HG03354 (cell line): ENCODE data around the gene UNG.
A peak's percentile ranks its signal among the peaks of the same experiment; 100 is the strongest.

Experiments used
- ATAC-seq: cut with Tn5 transposase; IDR thresholded peaks from one replicate; pipeline ENCODE4 v1.9.1; 2021; ENCODE audit warnings: mild to moderate bottlenecking; ENCODE audit not compliant: unreplicated experiment, poor library complexity, severe bottlenecking

UNG gene

GRCh38 chr12:109087250-109087649 lies 10.1 kb upstream of the UNG start:
- ATAC-seq = no peak

GRCh38 chr12:109088818-109089217 lies 8.6 kb upstream of the UNG start:
- ATAC-seq = no peak

- ATAC-seq = no peak
Observed at GRCh38 chr12:109089683-109090082, 7.7 kb upstream of the UNG start.

GRCh38 chr12:109092497-109093021 lies 4.8 kb upstream of the UNG start:
- ATAC-seq = no peak

- ATAC-seq = peak; percentile 67
Observed at GRCh38 chr12:109093022-109093918, 4.1 kb upstream of the UNG start, which contains the start of gene ALKBH2. Gene ALKBH2, minus strand, starts transcription at chr12:109093472. Its CDS starts 686 bp downstream, at chr12:109092786.

- no peak for ATAC-seq
Observed at GRCh38 chr12:109097140-109097434, 310 bp upstream of the UNG start.

- peak; percentile 33 for ATAC-seq
Observed at GRCh38 chr12:109098183-109098604, 797 bp downstream of the UNG start.

GRCh38 chr12:109098651-109099050 lies 1.3 kb downstream of the UNG start:
- peak; percentile 1 for ATAC-seq

GRCh38 chr12:109099431-109100020 lies 2.1 kb downstream of the UNG start:
- no peak for ATAC-seq

- no peak for ATAC-seq
Observed at GRCh38 chr12:109100741-109101140, 3.3 kb downstream of the UNG start.

GRCh38 chr12:109102491-109102890 lies 5.1 kb downstream of the UNG start:
- ATAC-seq = no peak

GRCh38 chr12:109105176-109105575 lies 7.8 kb downstream of the UNG start:
- no peak for ATAC-seq

- ATAC-seq = no peak
Observed at GRCh38 chr12:109109746-109110350, 12.5 kb downstream of the UNG start.

- ATAC-seq = peak; percentile 75
Observed at GRCh38 chr12:109110988-109111495, 13.6 kb downstream of the UNG start.

- ATAC-seq = no peak
Observed at GRCh38 chr12:109112720-109113465, 15.5 kb downstream of the UNG start.

GRCh38 chr12:109113661-109114321 lies 16.4 kb downstream of the UNG start:
- ATAC-seq = no peak

- ATAC-seq = no peak
Observed at GRCh38 chr12:109114644-109115043, 17.2 kb downstream of the UNG start.

GRCh38 chr12:109115404-109115757 lies 18.0 kb downstream of the UNG start:
- ATAC-seq = no peak
